GM21737 (cell line): ENCODE measurements around the gene CCDC89.

Experiments used
- ATAC-seq: cut with Tn5 transposase; IDR thresholded peaks from one replicate; pipeline ENCODE4 v1.9.1; 2021; ENCODE audit warnings: mild to moderate bottlenecking, moderate library complexity; ENCODE audit not compliant: unreplicated experiment

CCDC89 gene

GRCh38 chr11:85685820-85686459 lies at the start of gene CCDC89:
Gene CCDC89, minus strand, starts transcription at chr11:85686195. Its CDS starts 65 bp downstream, at chr11:85686130.
- ATAC-seq = no peak

DNA sequence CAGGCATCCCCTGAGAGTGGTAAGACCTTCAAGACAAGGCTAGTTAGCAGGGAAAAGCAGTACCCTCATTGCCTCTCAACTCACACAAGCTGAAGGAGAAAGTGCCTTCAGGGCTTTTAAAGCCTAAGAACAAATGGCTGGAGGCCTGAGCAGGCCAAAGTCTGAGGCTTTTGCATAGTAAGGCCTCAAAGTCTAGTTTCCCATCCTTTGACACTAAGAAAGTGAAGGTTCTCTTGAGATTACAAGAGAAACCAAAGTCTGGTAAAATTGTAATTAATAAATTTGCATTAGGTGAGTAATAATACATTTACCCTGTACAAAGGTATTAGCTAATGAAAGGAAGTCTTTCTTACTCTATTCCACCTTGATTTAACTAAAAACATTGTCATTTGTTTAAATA lies 47.0 kb upstream of the CCDC89 start:
- no peak for ATAC-seq

DNA sequence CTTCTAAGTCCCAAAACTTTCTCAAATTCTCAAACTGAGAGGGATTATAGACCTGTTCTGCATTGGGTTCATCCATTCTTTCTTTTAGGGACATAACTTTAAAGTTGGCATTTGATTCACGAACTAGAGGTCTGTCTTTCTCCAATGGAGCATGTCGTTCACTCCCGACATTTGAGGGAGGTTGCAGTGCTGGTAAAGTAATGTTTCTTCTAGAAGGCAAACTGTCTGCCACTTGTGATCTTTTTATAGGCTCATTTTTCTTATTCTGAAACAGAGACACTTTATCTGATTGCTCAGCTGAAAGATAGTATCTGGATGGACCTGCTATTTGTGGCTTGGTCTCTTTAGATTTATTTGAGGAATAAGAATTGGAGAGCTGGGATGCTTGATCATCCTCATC lies 40.4 kb upstream of the CCDC89 start:
- no peak for ATAC-seq

- ATAC-seq = no peak
Measured at GRCh38 chr11:85725510-85726258, 39.7 kb upstream of the CCDC89 start.

GRCh38 chr11:85724748-85725465 lies 38.9 kb upstream of the CCDC89 start:
- ATAC-seq = no peak

DNA sequence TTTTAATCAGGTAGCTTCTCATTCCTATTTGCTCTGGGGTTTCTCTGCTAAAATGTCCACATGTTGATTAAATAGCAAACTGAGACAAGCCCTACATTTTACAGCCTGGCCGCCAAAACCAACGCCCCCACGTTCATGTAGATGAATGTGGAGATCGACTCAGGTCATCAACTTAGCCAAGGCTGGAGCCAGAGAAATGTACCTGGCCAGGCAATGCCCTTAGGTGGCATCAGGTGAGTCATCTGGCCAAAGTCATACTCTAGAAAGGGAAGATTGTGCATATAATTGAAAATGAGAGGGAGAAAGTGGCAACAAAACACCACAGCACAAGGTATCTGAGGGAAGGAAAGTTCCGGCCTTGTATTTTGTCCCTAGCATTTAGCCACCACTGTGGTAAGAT lies 37.1 kb upstream of the CCDC89 start:
- ATAC-seq = no peak

DNA sequence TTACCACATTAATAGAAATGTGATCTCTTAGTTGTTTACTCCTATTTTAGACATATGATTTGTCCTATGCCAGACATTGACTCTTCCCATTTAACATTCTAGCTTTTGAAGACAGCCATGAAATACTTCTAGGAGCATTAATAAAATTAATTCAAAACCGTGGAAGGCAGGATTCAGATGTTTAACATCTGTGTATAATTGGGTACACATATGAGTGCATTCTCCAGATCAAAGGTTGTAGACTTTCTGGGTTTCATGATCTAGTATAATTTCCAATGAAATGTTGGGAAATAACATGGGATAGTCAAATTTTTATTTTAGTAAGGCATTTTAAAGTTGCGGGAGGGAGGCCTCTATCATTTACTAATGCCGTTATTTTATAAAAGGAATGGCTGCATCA lies 35.2 kb upstream of the CCDC89 start:
- no peak for ATAC-seq

DNA sequence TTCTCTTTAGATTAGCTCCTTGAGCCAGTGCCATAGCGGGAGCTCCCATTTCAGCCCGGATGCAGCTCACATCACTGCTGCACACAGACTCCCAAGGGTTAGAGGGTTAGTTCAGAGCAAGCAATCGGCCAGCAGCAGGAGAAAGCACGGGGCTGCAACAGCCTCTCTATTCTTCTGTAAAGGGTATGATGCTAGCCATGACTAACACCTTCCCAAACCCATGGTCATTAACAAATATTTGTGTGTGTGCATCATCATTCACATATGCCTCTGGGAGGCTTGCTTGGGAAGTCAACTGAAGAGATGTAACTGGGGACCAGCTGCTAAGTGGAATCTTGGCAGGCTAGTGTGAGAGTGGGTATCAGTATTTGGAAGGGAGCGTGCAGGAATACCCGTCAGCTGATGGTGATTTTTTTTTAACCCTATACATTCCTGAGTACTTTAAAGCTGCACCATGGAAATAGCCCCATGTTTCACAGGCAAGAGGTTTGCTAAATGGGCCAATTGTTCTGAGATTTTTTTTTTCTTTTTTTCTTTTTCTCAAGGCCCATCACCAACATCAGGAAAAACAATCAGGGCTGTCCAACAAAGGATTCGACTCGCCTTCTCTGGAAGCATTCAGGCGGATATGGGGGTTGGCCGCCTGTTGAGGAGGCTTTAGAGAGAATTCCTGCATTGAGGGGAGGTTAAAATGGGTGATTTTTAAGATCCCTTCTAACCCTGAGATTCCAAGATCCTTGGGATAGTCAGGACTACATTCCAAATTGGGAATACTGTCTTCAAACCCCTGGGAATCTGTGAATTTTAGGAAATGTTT lies 33.2 kb upstream of the CCDC89 start:
- no peak for ATAC-seq

DNA sequence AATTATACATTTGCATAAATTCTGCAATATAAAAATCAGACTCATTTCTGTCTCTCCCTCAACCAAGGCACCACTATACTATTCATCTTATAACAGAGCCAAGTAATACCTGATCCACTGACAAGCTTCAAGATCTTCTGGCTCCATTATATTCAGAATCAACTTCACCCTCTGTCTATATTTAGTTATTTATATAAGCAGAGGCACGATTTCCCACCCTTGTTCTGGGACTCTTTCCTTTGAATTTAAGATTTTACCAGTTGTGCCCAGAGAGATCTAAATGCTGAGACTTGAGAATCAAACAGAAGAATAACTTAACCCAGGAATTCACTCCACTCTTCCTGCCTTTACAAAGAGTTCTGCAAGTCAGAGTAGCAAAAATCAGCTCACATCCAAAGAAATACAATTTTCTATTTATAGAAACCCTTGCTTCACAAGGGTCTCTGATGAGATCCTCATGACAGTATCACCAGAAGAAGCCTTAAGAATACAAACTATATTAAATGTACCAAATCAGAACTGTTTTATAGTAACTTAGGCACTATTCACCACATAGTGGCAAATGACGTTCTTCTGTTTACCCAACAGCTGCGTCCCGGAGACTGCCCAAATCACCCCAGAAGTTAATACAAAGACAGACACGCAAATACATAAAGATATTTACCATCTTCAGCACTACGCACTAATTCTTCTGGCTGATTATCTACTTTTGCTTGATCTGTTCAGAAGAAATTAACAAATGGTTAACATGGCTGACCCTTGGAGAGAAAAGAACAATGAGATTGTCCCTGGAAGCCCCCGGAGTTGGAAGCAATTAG lies 32.3 kb upstream of the CCDC89 start:
- no peak for ATAC-seq

- no peak for ATAC-seq
Measured at GRCh38 chr11:85717429-85717828, 31.4 kb upstream of the CCDC89 start.

DNA sequence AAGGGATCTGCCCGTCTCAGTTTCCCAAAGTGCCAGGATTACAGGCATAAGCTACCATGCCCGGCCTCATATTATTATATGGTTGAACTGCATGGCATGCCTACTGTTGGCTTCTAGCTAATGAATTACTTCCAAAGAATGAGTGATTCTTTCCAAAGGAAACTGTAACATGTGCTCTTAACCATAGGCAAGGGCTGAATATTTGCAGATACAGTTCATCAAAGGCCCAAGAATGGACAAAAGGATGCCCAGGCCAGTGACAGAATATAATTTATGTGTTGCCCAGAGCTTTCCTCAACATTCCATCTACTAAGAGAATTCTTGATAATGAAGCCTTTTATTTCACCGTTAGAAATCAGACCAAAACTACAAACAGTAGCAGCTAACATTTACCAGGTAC lies 27.0 kb upstream of the CCDC89 start:
- no peak for ATAC-seq

- no peak for ATAC-seq
Measured at GRCh38 chr11:85710917-85711316, 24.9 kb upstream of the CCDC89 start.

DNA sequence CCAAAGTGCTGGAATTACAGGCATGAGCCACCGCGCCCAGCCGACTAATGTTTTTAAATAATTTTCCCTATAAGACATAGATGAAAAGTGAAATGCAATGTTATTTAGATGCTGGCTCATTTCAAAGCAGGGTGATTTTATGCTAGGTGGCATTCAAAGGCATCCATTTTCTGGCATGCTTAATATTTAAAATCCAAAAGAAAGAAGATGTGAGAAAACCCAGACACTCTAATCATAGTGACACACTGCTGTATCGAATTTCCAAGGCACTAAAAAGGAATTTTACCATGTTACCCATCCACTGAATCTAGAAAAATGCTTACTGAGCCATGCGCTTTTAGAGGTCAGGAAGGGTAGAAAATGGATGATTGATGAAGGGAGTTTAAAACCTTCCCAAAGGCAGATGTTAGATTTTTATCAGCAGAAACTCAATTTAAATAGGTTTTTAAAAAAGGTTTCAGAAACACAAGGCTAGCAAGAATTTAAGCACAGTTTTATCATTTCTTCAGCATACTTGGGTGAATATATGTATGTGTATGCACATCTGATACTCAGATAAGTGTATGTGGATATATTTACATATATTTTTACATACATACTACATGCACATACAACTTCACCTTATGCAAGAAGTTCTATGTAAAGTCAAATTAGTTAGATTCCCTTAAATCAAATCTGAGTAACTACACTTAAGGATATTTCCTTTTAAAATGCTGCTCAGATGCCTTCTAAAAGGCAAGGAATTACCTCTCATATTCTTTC lies 24.1 kb upstream of the CCDC89 start:
- ATAC-seq = no peak

DNA sequence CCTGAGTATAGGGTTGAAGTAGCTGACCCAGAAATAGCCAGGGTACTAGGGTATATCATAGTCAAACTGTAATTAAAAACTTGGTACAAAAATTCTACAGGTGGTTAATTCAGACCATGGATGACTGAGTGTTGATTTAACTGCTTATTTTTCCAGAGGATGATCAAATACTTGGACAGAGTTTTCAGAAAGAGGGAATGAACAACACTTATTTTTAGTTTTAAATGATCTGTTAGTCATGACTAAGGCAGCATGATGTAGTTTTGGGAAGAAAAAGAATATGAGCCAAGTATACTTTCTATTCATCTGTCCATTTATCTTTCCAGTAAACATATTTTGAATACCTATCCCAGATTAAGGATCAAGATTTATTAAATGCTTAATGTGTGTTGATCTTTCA lies 19.8 kb upstream of the CCDC89 start:
- no peak for ATAC-seq

GRCh38 chr11:85704967-85705366 lies 19.0 kb upstream of the CCDC89 start:
- no peak for ATAC-seq

DNA sequence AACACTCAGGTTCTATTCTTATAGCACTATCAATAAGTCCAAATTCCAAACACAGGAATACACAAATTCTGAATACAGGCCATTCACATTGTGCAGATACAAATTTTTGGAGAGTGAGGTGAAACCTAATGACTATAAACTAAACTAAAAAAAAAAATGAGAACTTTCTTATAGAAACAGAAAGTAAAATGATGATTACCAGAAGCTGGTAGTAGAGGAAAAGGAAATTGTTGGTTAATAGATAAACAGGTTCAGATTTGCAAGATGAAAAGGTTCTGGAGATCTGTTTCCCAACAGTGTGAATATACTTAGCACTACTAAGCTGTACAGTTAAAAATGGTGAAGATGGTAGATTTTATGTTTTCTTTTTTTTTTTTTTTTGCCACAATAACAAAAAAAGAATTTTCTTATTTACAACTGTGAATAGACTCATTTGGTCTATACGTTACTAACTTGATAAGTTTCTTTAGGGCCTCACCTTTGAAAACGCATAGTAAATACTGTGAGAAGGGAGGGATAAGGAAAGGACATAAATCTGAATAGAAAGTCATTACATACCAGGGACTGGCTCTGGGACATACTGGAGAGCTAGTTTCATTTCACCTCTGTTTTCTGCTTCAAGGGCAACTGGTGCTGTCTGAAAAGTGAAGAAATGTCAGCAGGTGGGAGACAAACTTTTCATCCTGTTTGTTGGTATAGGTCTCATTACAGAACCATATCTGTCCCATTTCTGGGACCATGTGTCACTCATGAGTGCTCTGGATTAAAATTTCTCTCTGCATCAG lies 14.2 kb upstream of the CCDC89 start:
- peak; percentile 89 for ATAC-seq

GRCh38 chr11:85698195-85698594 lies 12.2 kb upstream of the CCDC89 start:
- ATAC-seq = no peak

DNA sequence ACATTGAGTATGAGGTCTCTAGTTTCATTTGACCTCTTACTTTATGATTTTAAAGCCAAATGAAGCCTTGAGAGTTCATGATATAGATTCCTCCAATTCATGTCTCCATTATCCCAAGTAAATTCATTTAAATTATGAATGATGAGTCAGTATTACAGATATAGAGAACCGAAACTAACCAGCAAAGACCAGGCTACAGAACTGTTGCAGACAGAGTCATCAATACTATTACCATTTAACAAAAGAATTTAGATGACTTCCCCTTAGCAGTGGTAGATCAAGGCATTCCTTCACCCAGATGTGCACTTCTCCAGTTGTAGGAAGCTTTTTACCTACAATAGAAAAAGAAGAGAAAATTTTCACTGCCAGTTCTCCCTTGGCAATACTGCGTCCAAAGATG lies 11.8 kb upstream of the CCDC89 start:
- ATAC-seq = no peak

DNA sequence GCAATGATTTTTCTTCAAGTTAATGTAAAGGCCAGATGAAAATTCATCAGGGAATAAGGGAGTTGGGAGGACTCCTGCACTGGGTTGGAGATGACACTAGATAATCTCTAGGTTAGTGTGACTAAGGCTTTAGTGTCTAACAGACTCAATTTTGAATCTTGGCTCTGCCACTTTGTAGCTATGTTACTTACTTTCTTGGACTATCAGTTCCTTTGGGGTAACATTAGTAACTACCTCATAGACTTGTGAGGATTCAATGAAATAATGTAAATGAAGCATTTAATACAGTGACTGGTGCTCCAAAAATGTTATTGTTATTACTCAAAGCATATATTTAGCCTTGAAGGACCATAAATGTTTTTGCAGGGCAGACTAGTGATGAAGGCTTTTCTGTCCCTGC lies 9.6 kb upstream of the CCDC89 start:
- ATAC-seq = no peak
